HEK293 (cell line): Measurements from ENCODE around the gene GNRHR.

Source experiments
- CTCF ChIA-PET: fragments of 350-600 bp; formaldehyde crosslinking; extraction: SDS; loops from one replicate; lab custom pipeline; 2021; ENCODE audit warnings: antibody characterized with exemption; lab: Yijun Ruan, JAX
- POLR2A ChIA-PET: fragments of 300-600 bp; formaldehyde crosslinking; extraction: SDS; loops from one replicate; lab custom pipeline; 2020; ENCODE audit warnings: antibody characterized with exemption, inconsistent platforms; lab: Yijun Ruan, JAX
- H3K27ac ChIP-seq: fragments of 200-500 bp; sonication (Bioruptor generic); 2 replicates; pipeline ENCODE4 v1.5.1; 2014; ENCODE audit warnings: low read depth, low read length, control low read depth, inconsistent platforms; ENCODE audit errors: extremely low read depth
- H3K36me3 ChIP-seq, 2 experiments: fragments of 200-500 bp in 1 of 2; sonication (Bioruptor generic) in 1 of 2; 1 replicate in 1 of 2; 2 replicates in 1 of 2; pipeline ENCODE4 v1.5.1; 2014 to 2017; ENCODE audit warnings: inconsistent platforms in 2 of 2, low read length in 2 of 2; ENCODE audit not compliant: control insufficient read depth in 2 of 2, insufficient read depth in 1 of 2
- H3K4me1 ChIP-seq: fragments of 200-500 bp; sonication (Bioruptor generic); 2 replicates; pipeline ENCODE4 v1.5.1; 2014; ENCODE audit warnings: mild to moderate bottlenecking, low read length, inconsistent platforms; ENCODE audit not compliant: control insufficient read depth, insufficient read depth
- H3K4me3 ChIP-seq: 2 replicates; pipeline ENCODE4 v1.5.1; 2011; ENCODE audit warnings: low read depth, mild to moderate bottlenecking, control low read depth, low read length, moderate library complexity
- H3K9me3 ChIP-seq: fragments of 200-500 bp; sonication (Bioruptor generic); 2 replicates; pipeline ENCODE4 v1.5.1; 2014; ENCODE audit warnings: low read depth, low read length, inconsistent platforms; ENCODE audit not compliant: control insufficient read depth, insufficient read depth
- GLI4 ChIP-seq: fragments of 450-650 bp; formaldehyde crosslinking; IDR thresholded peaks from 2 replicates; pipeline ENCODE4 v1.5.1; 2016; ENCODE audit warnings: missing biosample characterization, missing genetic modification characterization
- KLF17 ChIP-seq: fragments of 450-650 bp; formaldehyde crosslinking; IDR thresholded peaks from 2 replicates; pipeline ENCODE4 v1.5.1; 2016; ENCODE audit warnings: missing biosample characterization, missing genetic modification characterization
- OSR2 ChIP-seq: fragments of 450-650 bp; formaldehyde crosslinking; IDR thresholded peaks from 2 replicates; pipeline ENCODE4 v1.5.1; 2016; ENCODE audit warnings: missing biosample characterization, missing genetic modification characterization
- ZBTB10 ChIP-seq: fragments of 450-650 bp; formaldehyde crosslinking; IDR thresholded peaks from 2 replicates; pipeline ENCODE4 v1.5.1; 2016; ENCODE audit warnings: missing biosample characterization, missing genetic modification characterization
- ZBTB44 ChIP-seq: fragments of 450-650 bp; IDR thresholded peaks from 2 replicates; pipeline ENCODE4 v1.5.1; 2018; ENCODE audit warnings: missing biosample characterization, mild to moderate bottlenecking, missing genetic modification characterization
- ZNF10 ChIP-seq: fragments of 450-650 bp; formaldehyde crosslinking; IDR thresholded peaks from 2 replicates; pipeline ENCODE4 v1.5.1; 2017; ENCODE audit warnings: missing biosample characterization, missing genetic modification characterization
- ZNF146 ChIP-seq: fragments of 450-650 bp; formaldehyde crosslinking; IDR thresholded peaks from 2 replicates; pipeline ENCODE4 v1.5.1; 2016; ENCODE audit warnings: missing biosample characterization, missing genetic modification characterization
- ZNF157 ChIP-seq: fragments of 450-650 bp; formaldehyde crosslinking; IDR thresholded peaks from 2 replicates; pipeline ENCODE4 v1.5.1; 2016; ENCODE audit warnings: missing biosample characterization, missing genetic modification characterization
- ZNF169 ChIP-seq: fragments of 450-650 bp; formaldehyde crosslinking; IDR thresholded peaks from 2 replicates; pipeline ENCODE4 v1.5.1; 2016; ENCODE audit warnings: missing biosample characterization, missing genetic modification characterization
- ZNF223 ChIP-seq: fragments of 450-650 bp; formaldehyde crosslinking; IDR thresholded peaks from 2 replicates; pipeline ENCODE4 v1.5.1; 2016; ENCODE audit warnings: missing biosample characterization, missing genetic modification characterization
- ZNF37A ChIP-seq: fragments of 450-650 bp; IDR thresholded peaks from 2 replicates; pipeline ENCODE4 v1.5.1; 2018; ENCODE audit warnings: missing biosample characterization, missing genetic modification characterization
- ZNF391 ChIP-seq: fragments of 450-650 bp; formaldehyde crosslinking; IDR thresholded peaks from 2 replicates; pipeline ENCODE4 v1.5.1; 2016; ENCODE audit warnings: low read depth, missing biosample characterization, missing genetic modification characterization, borderline replicate concordance
- ZNF394 ChIP-seq: fragments of 450-650 bp; formaldehyde crosslinking; IDR thresholded peaks from 2 replicates; pipeline ENCODE4 v1.5.1; 2016; ENCODE audit warnings: missing biosample characterization, missing genetic modification characterization, mild to moderate bottlenecking, moderate library complexity, borderline replicate concordance
- ZNF398 ChIP-seq: fragments of 450-650 bp; formaldehyde crosslinking; IDR thresholded peaks from 2 replicates; pipeline ENCODE4 v1.5.1; 2017; ENCODE audit warnings: missing biosample characterization, missing genetic modification characterization
- ZNF513 ChIP-seq: fragments of 450-650 bp; IDR thresholded peaks from 2 replicates; pipeline ENCODE4 v1.5.1; 2018; ENCODE audit warnings: missing biosample characterization, missing genetic modification characterization
- ZNF664 ChIP-seq: fragments of 450-650 bp; formaldehyde crosslinking; IDR thresholded peaks from 2 replicates; pipeline ENCODE4 v1.5.1; 2016; ENCODE audit warnings: missing biosample characterization, missing genetic modification characterization
- ZNF707 ChIP-seq: fragments of 450-650 bp; formaldehyde crosslinking; IDR thresholded peaks from 2 replicates; pipeline ENCODE4 v1.5.1; 2016; ENCODE audit warnings: missing biosample characterization, missing genetic modification characterization
- ZNF777 ChIP-seq: fragments of 450-650 bp; formaldehyde crosslinking; IDR thresholded peaks from 2 replicates; pipeline ENCODE4 v1.5.1; 2017; ENCODE audit warnings: missing biosample characterization, missing genetic modification characterization, borderline replicate concordance
- ZSCAN18 ChIP-seq: fragments of 450-650 bp; formaldehyde crosslinking; IDR thresholded peaks from 2 replicates; pipeline ENCODE4 v1.5.1; 2016; ENCODE audit warnings: missing biosample characterization, missing genetic modification characterization
- ZSCAN5A ChIP-seq: fragments of 450-650 bp; formaldehyde crosslinking; IDR thresholded peaks from 2 replicates; pipeline ENCODE4 v1.5.1; 2016; ENCODE audit warnings: missing biosample characterization, missing genetic modification characterization

The GNRHR gene

GRCh38 chr4:67787311-67787710, 33.1 kb upstream of the GNRHR start (continued):
- TF ChIP-seq ZBTB44 (tag by site-specific recombination) (no peak), ZNF707 (no peak), GLI4 (tag by site-specific recombination) (no peak), ZNF223 (no peak), ZNF394 (tag by site-specific recombination) (no peak), ZNF398 (tag by site-specific recombination) (no peak)

- Histone ChIP-seq H3K4me3 (no peak overlapping the region), H3K27ac (no peak overlapping the region), H3K4me1 (no peaks in the 10 kb centered on the region)
- TF ChIP-seq ZNF169 (no peak), ZNF513 (tag by site-specific recombination) (no peak), ZNF37A (tag by site-specific recombination) (no peak), ZNF10 (tag by site-specific recombination) (no peak), ZBTB10 (no peak), ZSCAN18 (tag by site-specific recombination) (no peak), ZNF157 (tag by site-specific recombination) (no peak)
- TF ChIP-seq, all 188 proteins: peak for 0
- Histone ChIP-seq H3K9me3 (no peaks in the 10 kb centered on the region), H3K36me3 (no peaks in the 10 kb centered on the region)
- CTCF ChIA-PET = no interaction called here
- POLR2A ChIA-PET = no interaction called here
These were observed 31.3 kb upstream of the GNRHR start for GRCh38 chr4:67785528-67785927.

GRCh38 chr4:67779631-67780030, 25.4 kb upstream of the GNRHR start:
- Histone ChIP-seq H3K4me3 (no peak overlapping the region), H3K9me3 (no peaks in the 10 kb centered on the region), H3K36me3 (no peaks in the 10 kb centered on the region), H3K4me1 (no peaks in the 10 kb centered on the region), H3K27ac (no peak overlapping the region)
- ChIA-PET CTCF (no interaction called here), POLR2A (no interaction called here)
- TF ChIP-seq OSR2 (tag by site-specific recombination) (no peak), ZNF664 (tag by site-specific recombination) (no peak), KLF17 (tag by site-specific recombination) (no peak), ZNF146 (tag by site-specific recombination) (no peak), ZSCAN5A (tag by site-specific recombination) (no peak), ZNF777 (tag by site-specific recombination) (no peak), ZNF391 (no peak)
